A549 (cell line): ENCODE results near the gene C8A.

Experiments used
- ATOH8 ChIP-seq: fragments of 250-450 bp; sonication (Bioruptor Pico); IDR thresholded peaks from 2 replicates; pipeline ENCODE4 v1.5.0; 2020; ENCODE audit warnings: low read depth, mild to moderate bottlenecking, moderate library complexity
- CTCF ChIP-seq: fragments of >200 bp; sonication (Bioruptor Twin); formaldehyde crosslinking; IDR thresholded peaks from 3 replicates; pipeline ENCODE4 v1.5.1; 2016
- ELK1 ChIP-seq: fragments of 150-350 bp; IDR thresholded peaks from 2 replicates; pipeline ENCODE4 v1.6.1; 2014; ENCODE audit warnings: low read depth, mild to moderate bottlenecking, low read length
- ESRRA ChIP-seq: fragments of 150-350 bp; IDR thresholded peaks from 2 replicates; pipeline ENCODE4 v1.6.1; 2014; ENCODE audit warnings: mild to moderate bottlenecking, low read length, borderline replicate concordance
- HMGXB4 ChIP-seq: fragments of 250-450 bp; sonication (Bioruptor Pico); IDR thresholded peaks from 2 replicates; pipeline ENCODE4 v1.5.0; 2021; ENCODE audit warnings: mild to moderate bottlenecking, moderate library complexity, borderline replicate concordance
- JUNB ChIP-seq: fragments of >200 bp; sonication (Bioruptor Twin); formaldehyde crosslinking; IDR thresholded peaks from 2 replicates; pipeline ENCODE4 v1.6.1; 2016
- PBX3 ChIP-seq: IDR thresholded peaks from 2 replicates; pipeline ENCODE4 v1.6.1; 2012
- POLR2A ChIP-seq: IDR thresholded peaks from 2 replicates; pipeline ENCODE4 v1.6.1; 2012; ENCODE audit warnings: mild to moderate bottlenecking, low read length
- REST ChIP-seq: fragments of 200-600 bp; sonication (generic); IDR thresholded peaks from 2 replicates; pipeline ENCODE4 v1.6.1; 2016; ENCODE audit warnings: antibody characterized with exemption, mild to moderate bottlenecking, moderate library complexity
- SMC3 ChIP-seq: fragments of >200 bp; sonication (Bioruptor Twin); formaldehyde crosslinking; IDR thresholded peaks from 3 replicates; pipeline ENCODE4 v1.6.1; 2018; ENCODE audit warnings: inconsistent platforms
- USF2 ChIP-seq: fragments of 450-650 bp; IDR thresholded peaks from 2 replicates; pipeline ENCODE4 v1.6.1; 2014; ENCODE audit warnings: antibody characterized with exemption

- TF ChIP-seq ELK1 (no peak), CTCF (no peak), REST (no peak), PBX3 (no peak), ATOH8 (no peak), JUNB (no peak), POLR2A (no peak), USF2 (no peak), SMC3 (no peak), HMGXB4 (no peak), ESRRA (no peak)
Measured at GRCh38 chr1:56854521-56855099, at the start of gene C8A.
